Measurements from ENCODE around the gene HAT1. TPM values are rescaled to one million over a fixed set of nuclear protein-coding genes. Genes with fewer than 3 reads are reported as not detected.
"Not testable (repeated sequence)": the region's sequence is repeated elsewhere in the genome, so short reads cannot be mapped to it uniquely, and the experiment has no call there.

The HAT1 gene
- total RNA-seq, 8 experiments from 2014 or later = 22.8 to 92.1 (median 42.2) TPM

DNA sequence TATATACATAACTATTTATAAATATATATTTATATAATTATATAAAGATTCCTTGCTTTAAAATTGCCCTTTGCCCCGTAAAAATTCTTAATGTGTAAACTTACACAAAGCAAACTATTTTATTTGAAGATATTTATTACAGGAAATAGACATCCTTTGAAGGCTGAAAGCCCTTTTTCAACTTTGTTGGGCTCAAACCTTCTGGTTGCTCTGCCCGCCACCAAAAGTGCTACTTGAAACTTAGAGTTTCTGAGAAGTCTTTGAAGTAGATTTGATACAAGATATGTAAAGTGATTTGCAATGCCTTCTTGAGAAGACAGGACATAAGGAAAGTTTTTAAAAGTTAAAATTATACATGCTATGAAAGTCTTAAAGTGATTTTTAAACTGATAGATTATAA is 40.9 kb downstream of the HAT1 start:
- ATAC-seq (replicated peaks in 6 of 8) = no peak
- Histone ChIP-seq H3K4me3 (no peak overlapping the region), H3K4me1 (replicated peaks in 1 of 2) (no peaks in the 10 kb centered on the region), H3K27ac (no peak overlapping the region)
- in situ Hi-C loops (cut with MboI; ENCODE audit: low pct_unique_long_range_greater_than_20kb in 2 of 9, low sequenced_read_pairs in 9 of 9, unreplicated experiment in 9 of 9) = no loop called here
- WGBS, 10 experiments = 80 to 100% (median 94%) methylated on average over 1 to 2 of the region's 2 CpGs; no CpG with 5 or more reads in 1 of the 10 experiments

DNA sequence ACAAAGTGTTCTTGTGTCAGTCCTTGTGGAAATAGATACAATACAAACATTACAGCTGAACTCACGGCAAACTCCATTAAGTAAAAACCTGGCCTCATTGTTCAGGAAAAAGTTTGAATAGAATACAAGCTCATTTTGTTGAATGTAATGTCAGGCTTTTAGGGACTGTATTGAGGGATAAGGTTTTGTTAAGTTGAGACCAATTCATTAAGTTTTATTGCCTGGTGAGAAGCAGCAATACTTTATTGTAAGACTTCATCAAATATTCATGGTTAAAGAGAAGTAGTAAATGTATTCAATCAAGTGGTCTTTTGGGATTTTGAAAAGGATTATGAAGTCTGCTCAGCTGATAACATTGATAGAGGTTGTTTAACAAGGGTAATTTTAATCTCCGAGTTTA is 42.0 kb downstream of the HAT1 start:
- Histone ChIP-seq H3K27ac (no peak overlapping the region), H3K4me3 (no peak overlapping the region)
- in situ Hi-C loops (cut with MboI; ENCODE audit: low pct_unique_long_range_greater_than_20kb in 2 of 9, low sequenced_read_pairs in 9 of 9, unreplicated experiment in 9 of 9) = no loop called here

DNA sequence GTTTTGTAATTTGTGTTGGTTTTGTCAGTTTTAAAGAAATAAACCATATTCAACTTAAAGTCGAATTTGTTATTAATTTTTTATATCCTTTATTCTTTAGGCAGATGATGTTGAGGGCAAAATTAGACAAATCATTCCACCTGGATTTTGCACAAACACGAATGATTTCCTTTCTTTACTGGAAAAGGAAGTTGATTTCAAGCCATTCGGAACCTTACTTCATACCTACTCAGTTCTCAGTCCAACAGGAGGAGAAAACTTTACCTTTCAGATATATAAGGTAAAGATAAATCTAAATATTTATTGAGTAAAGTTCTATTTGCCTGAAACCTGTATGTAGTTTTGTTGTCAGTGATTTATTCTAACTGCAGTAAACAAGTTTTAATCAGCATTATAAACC is 43.0 kb downstream of the HAT1 start:
- no peaks in the 10 kb centered on the region for H3K4me1 ChIP-seq (replicated peaks in 1 of 2)
- H3K27ac ChIP-seq = no peak overlapping the region
- in situ Hi-C loops (cut with MboI; ENCODE audit: low pct_unique_long_range_greater_than_20kb in 2 of 9, low sequenced_read_pairs in 9 of 9, unreplicated experiment in 9 of 9) = no loop called here
- ATAC-seq (replicated peaks in 6 of 8) = no peak
- no peak overlapping the region for H3K4me3 ChIP-seq
- 83 to 100% (median 94%) methylated on average over 1 to 3 of the region's 3 CpGs; no CpG with 5 or more reads in 1 of the 10 experiments for WGBS, 10 experiments

More for the DNA sequence above, 42.0 kb downstream of the HAT1 start:
- H3K4me1 ChIP-seq (replicated peaks in 1 of 2) = no peaks in the 10 kb centered on the region
- 31 to 100% (median 84%) methylated on average over 1 to 2 of the region's 2 CpGs; no CpG with 5 or more reads in 4 of the 10 experiments for whole genome bisulfite sequencing, 10 experiments
- ATAC-seq (replicated peaks in 6 of 8) = no peak

DNA sequence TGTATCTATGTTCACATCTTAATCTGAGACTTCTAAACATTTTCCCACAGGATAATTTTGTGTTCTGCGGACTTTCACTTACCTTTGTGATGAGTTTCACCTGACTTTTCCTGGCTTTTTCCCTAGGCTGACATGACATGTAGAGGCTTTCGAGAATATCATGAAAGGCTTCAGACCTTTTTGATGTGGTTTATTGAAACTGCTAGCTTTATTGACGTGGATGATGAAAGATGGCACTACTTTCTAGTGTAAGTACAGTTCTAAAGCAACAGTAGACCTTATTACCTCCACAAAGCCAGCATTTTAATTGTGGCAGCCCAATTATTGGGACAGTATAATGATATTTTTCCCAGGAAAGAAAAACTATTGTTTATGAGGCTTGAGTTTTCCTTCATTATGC is 43.4 kb downstream of the HAT1 start:
- no peak for ATAC-seq (replicated peaks in 6 of 8)
- Histone ChIP-seq H3K4me1 (replicated peaks in 1 of 2) (no peaks in the 10 kb centered on the region), H3K4me3 (no peak overlapping the region), H3K27ac (no peak overlapping the region)
- 90 to 100% (median 97%) methylated on average over 2 to 3 of the region's 3 CpGs; no CpG with 5 or more reads in 3 of the 10 experiments for WGBS, 10 experiments
- in situ Hi-C loops (cut with MboI; ENCODE audit: low pct_unique_long_range_greater_than_20kb in 2 of 9, low sequenced_read_pairs in 9 of 9, unreplicated experiment in 9 of 9) = no loop called here

DNA sequence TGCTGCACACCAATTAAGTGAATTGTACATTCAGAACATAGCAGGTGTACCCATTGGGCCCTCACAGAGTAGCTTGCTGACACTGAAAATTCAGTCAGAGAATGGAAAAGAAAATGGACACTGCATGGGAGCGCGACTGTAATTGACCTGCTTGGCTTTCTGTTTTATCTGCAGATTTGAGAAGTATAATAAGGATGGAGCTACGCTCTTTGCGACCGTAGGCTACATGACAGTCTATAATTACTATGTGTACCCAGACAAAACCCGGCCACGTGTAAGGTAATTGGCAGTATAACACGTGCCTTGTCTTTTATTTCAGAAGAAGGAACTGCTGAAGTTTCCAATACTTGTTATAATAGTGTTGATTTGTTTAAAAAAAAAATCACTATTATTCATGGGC is 44.0 kb downstream of the HAT1 start:
- Histone ChIP-seq H3K4me3 (no peak overlapping the region), H3K4me1 (replicated peaks in 1 of 2) (no peaks in the 10 kb centered on the region), H3K27ac (no peak overlapping the region)
- no peak for ATAC-seq (replicated peaks in 6 of 8)
- WGBS, 10 experiments = 60 to 100% (median 96%) methylated on average over 1 to 8 of the region's 8 CpGs; no CpG with 5 or more reads in 1 of the 10 experiments
- in situ Hi-C loops (cut with MboI; ENCODE audit: low pct_unique_long_range_greater_than_20kb in 2 of 9, low sequenced_read_pairs in 9 of 9, unreplicated experiment in 9 of 9) = no loop called here

DNA sequence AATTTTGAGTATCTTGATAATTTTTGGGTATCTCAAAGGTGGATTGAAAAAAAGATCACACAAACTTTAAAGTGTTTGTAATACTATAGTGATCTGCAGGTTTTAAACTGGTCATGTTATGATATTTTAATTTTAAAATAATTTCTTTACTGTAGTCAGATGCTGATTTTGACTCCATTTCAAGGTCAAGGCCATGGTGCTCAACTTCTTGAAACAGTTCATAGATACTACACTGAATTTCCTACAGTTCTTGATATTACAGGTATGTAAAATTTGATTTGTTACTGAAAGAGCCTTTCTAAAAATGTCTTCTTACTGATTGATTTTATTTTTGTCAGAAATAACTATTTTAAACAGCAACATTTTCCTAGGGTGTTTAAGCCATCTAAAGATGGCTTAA is 44.4 kb downstream of the HAT1 start:
- no peak overlapping the region for H3K4me3 ChIP-seq
- no peak for ATAC-seq (replicated peaks in 6 of 8)
- in situ Hi-C loops (cut with MboI; ENCODE audit: low pct_unique_long_range_greater_than_20kb in 2 of 9, low sequenced_read_pairs in 9 of 9, unreplicated experiment in 9 of 9) = no loop called here
- no peak overlapping the region for H3K27ac ChIP-seq
- no peaks in the 10 kb centered on the region for H3K4me1 ChIP-seq (replicated peaks in 1 of 2)

DNA sequence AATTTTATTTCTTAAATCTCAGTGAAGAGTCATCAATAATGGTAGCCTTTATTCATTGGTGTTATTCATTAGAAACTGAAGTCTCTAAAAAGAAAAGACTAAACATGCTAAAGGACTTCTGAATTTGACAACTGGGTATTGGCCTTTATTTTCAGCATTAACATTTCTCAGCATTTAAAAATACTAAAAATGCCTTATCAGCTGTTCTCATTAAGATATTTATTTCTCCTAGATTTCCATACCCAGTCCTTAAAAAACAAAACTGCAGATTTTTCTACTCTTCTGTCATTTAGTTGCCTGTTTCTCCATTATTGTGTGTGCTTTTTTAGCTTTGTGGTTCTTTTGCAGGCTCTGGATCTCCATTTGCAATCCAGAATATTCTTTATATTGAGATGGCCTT is 46.2 kb downstream of the HAT1 start:
- in situ Hi-C loops (cut with MboI; ENCODE audit: low pct_unique_long_range_greater_than_20kb in 2 of 9, low sequenced_read_pairs in 9 of 9, unreplicated experiment in 9 of 9) = no loop called here
- ATAC-seq (replicated peaks in 6 of 8) = no peak
- Histone ChIP-seq H3K4me1 (replicated peaks in 1 of 2) (no peaks in the 10 kb centered on the region), H3K4me3 (no peak overlapping the region), H3K27ac (no peak overlapping the region)

DNA sequence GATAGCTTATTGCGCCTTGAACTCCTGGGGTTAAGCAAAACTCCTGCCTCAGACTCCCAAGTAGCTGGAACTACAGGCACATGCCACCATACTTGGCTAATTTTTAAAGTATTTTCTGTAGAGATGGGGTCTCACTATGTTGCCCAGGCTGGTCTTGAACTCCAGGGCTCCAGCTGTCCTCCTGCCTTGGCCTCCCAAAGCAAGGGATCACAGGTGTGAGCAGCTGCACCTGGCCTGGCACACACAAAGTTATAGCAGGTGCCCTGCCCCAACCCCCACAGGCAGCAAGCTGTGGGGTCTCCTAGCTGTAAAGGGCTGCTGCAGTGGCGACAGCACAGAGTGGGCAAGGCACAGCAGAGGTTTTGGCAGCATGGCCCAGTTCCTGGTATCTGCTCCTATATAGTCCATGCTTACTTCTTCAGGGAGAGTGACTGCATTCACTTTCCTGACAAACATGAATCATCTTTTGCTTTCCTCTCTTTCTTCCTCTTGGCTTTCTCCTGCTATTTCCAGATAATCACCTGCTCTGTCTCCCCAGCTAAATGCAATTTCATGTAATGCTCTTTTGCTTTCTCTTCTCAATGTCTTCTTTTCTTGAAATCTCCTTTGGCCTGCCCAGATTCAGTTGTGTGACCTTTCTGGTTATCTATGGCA is 50.2 kb downstream of the HAT1 start:
- WGBS, 10 experiments = 80 to 100% (median 100%) methylated on average over 1 of the region's 2 CpGs; no CpG with 5 or more reads in 1 of the 10 experiments
- no peak overlapping the region for H3K27ac ChIP-seq
- no peak overlapping the region for H3K4me3 ChIP-seq
- in situ Hi-C loops (cut with MboI; ENCODE audit: low pct_unique_long_range_greater_than_20kb in 2 of 9, low sequenced_read_pairs in 9 of 9, unreplicated experiment in 9 of 9) = no loop called here
- no peak for ATAC-seq (replicated peaks in 6 of 8)
- no peaks in the 10 kb centered on the region for H3K4me1 ChIP-seq (replicated peaks in 1 of 2)

DNA sequence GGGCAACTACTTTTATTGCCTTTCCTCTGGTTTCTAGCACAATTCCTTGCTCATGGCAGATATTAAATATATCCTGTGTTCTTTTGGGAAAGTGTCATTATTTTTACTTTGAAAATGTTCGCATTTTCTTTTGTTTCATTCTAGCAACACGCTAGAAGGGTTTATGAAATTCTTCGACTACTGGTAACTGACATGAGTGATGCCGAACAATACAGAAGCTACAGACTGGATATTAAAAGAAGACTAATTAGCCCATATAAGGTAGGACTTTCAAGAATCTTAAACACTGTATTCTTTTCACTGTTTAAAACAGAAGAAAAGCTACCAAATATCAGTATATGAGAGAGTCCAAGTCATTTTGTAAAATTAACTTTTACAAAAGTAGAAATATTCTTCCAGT is 56.8 kb downstream of the HAT1 start:
- ATAC-seq (replicated peaks in 6 of 8) = no peak
- H3K27ac ChIP-seq = no peak overlapping the region
- H3K4me3 ChIP-seq = no peak overlapping the region
- in situ Hi-C loops (cut with MboI; ENCODE audit: low pct_unique_long_range_greater_than_20kb in 2 of 9, low sequenced_read_pairs in 9 of 9, unreplicated experiment in 9 of 9) = no loop called here
- WGBS, 10 experiments = 80 to 100% (median 100%) methylated on average over 1 to 4 of the region's 4 CpGs
- no peaks in the 10 kb centered on the region for H3K4me1 ChIP-seq (replicated peaks in 1 of 2)

DNA sequence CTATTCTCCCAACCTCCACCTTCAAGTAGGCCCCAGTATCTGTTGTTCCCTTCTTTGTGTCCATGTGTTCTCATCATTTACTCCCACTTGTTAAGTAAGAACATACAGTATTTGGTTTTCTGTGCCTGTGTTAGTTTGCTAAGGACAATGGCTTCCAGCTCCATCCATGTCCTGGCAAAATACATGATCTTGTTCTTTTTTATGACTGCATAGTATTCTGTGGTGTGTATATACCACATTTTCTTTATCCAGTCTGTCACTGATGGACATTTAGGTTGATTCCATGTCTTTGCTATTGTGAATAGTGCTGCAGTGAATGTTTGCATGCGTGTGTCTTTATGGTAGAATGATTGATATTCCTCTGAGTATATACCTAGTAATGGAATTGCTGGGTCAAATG is 61.7 kb downstream of the HAT1 start:
- 80 to 100% (median 100%) methylated on average over 1 of the region's 1 CpG; no CpG with 5 or more reads in 3 of the 10 experiments for WGBS, 10 experiments
- in situ Hi-C loops (cut with MboI; ENCODE audit: low pct_unique_long_range_greater_than_20kb in 2 of 9, low sequenced_read_pairs in 9 of 9, unreplicated experiment in 9 of 9); H3K4me3 ChIP-seq; H3K4me1 ChIP-seq (replicated peaks in 1 of 2); H3K27ac ChIP-seq; ATAC-seq (replicated peaks in 6 of 8): not testable (repeated sequence)

DNA sequence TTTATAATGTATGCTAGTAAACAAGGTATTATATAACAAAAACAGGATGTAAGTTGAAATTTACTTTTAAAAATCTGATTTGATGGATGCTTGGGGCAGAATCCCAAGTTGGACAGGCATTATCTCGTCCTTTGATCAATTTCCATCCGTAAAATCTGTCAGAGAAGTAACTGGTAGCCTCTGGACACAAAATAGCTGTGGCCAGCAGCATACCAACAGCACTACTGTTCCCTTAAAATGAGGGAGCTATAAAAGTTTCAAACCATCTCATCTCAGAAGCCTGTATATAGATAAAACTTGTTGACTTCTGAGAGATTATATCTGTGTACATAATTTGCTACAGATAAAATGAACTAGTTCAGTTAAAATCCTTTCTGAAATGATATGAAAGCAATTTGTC is 62.8 kb downstream of the HAT1 start:
- Histone ChIP-seq H3K4me1 (replicated peaks in 1 of 2) (no peaks in the 10 kb centered on the region), H3K27ac (no peak overlapping the region), H3K4me3 (no peak overlapping the region)
- WGBS, 10 experiments = 60 to 100% (median 94%) methylated on average over 1 to 2 of the region's 2 CpGs; no CpG with 5 or more reads in 3 of the 10 experiments
- no peak for ATAC-seq (replicated peaks in 6 of 8)
- in situ Hi-C loops (cut with MboI; ENCODE audit: low pct_unique_long_range_greater_than_20kb in 2 of 9, low sequenced_read_pairs in 9 of 9, unreplicated experiment in 9 of 9) = no loop called here

DNA sequence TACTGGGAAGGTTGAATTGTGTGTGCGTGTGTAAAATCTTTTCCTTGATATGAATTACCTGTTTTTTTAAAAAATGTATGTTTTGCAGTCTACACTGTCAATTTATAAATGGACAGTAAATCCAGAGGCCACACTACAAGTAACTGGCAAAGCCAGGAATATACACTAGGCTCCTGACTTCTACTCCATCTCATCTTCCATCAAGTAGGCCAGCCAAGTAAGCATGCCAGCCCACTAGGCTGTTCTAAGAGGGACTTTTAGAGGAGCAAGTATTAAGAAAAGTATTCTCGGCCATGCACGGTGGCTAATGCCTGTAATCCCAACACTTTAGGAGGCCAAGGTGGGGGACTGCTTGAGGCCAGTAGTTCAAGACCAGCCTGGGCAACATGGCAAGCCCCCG is 64.5 kb downstream of the HAT1 start:
- H3K4me3 ChIP-seq = no peak overlapping the region
- H3K27ac ChIP-seq = no peak overlapping the region
- H3K4me1 ChIP-seq (replicated peaks in 1 of 2) = no peaks in the 10 kb centered on the region
- in situ Hi-C loops (cut with MboI; ENCODE audit: low pct_unique_long_range_greater_than_20kb in 2 of 9, low sequenced_read_pairs in 9 of 9, unreplicated experiment in 9 of 9) = no loop called here
- ATAC-seq (replicated peaks in 6 of 8) = no peak
- 89 to 100% (median 100%) methylated on average over 1 to 4 of the region's 4 CpGs; no CpG with 5 or more reads in 1 of the 10 experiments for WGBS, 10 experiments

DNA sequence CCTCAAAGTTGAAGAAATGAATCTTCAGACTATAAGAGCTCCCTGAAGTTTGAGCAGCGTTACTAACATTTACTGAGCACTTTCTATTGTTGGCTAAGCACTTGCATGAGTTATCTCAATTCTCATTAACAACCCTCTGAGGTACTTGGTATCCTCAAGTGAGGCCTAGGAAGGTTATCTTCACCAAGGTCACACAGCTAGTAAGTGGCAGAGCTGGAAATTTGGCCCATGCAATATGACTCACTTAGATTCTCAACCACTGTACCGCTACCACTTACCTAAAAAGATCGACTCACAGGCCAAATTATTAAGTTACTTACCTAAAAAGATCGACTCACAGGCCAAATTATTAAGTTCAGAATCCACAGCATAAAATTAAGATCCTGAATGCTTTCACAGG is 68.8 kb downstream of the HAT1 start:
- Histone ChIP-seq H3K4me3 (no peak overlapping the region), H3K27ac (no peak overlapping the region), H3K4me1 (replicated peaks in 1 of 2) (no peaks in the 10 kb centered on the region)
- in situ Hi-C loops (cut with MboI; ENCODE audit: low pct_unique_long_range_greater_than_20kb in 2 of 9, low sequenced_read_pairs in 9 of 9, unreplicated experiment in 9 of 9) = no loop called here
- WGBS, 10 experiments = 67 to 91% (median 77%) methylated on average over 1 to 4 of the region's 4 CpGs; no CpG with 5 or more reads in 1 of the 10 experiments
- no peak for ATAC-seq (replicated peaks in 6 of 8)

DNA sequence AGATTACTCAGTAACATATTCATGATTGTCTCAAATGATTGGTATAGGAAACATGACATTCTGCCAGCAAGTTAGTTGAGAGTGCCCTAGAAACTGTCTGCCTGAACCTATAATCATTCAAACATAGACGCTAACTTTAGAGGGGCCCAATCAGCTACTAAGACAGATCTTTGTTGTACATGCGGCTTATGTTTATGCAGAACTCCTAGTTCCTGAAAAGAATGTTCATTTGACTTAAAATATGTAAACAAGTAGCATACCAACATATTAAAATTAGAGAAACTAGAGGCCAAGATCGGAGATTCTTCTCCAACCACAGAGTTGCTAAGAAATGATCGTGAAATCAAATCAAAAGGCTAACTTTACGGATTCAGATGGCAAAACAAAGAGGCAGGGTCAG is 73.3 kb downstream of the HAT1 start:
- no peak for ATAC-seq (replicated peaks in 6 of 8)

More for the DNA sequence above, 73.3 kb downstream of the HAT1 start:
- WGBS, 10 experiments = 73 to 100% (median 88%) methylated on average over 1 to 5 of the region's 5 CpGs
- Histone ChIP-seq H3K27ac (no peak overlapping the region), H3K4me1 (replicated peaks in 1 of 2) (peaks cover 7 to 9% of the 10 kb centered on the region in 2 donors), H3K4me3 (no peak overlapping the region)
- in situ Hi-C loops (cut with MboI; ENCODE audit: low pct_unique_long_range_greater_than_20kb in 2 of 9, low sequenced_read_pairs in 9 of 9, unreplicated experiment in 9 of 9) = no loop called here

All from motor neuron (in vitro differentiated cells).